GM18907 (cell line): ENCODE data around the gene THADA.

Experiments used
- ATAC-seq: cut with Tn5 transposase; IDR thresholded peaks from one replicate; pipeline ENCODE4 v1.9.1; 2021; ENCODE audit warnings: mild to moderate bottlenecking, moderate library complexity; ENCODE audit not compliant: unreplicated experiment

The THADA gene

GRCh38 chr2:43227830-43228281, 368.0 kb downstream of the THADA start:
- ATAC-seq = peak; percentile 2

GRCh38 chr2:43226955-43227829, 368.6 kb downstream of the THADA start:
- peak; percentile 13 for ATAC-seq

GRCh38 chr2:43226558-43226954, 369.3 kb downstream of the THADA start, which contains the start of gene ZFP36L2:
ZFP36L2 (minus strand) TSS chr2:43226606; CDS start chr2:43226315, 291 bp downstream.
- peak; percentile 58 for ATAC-seq

DNA sequence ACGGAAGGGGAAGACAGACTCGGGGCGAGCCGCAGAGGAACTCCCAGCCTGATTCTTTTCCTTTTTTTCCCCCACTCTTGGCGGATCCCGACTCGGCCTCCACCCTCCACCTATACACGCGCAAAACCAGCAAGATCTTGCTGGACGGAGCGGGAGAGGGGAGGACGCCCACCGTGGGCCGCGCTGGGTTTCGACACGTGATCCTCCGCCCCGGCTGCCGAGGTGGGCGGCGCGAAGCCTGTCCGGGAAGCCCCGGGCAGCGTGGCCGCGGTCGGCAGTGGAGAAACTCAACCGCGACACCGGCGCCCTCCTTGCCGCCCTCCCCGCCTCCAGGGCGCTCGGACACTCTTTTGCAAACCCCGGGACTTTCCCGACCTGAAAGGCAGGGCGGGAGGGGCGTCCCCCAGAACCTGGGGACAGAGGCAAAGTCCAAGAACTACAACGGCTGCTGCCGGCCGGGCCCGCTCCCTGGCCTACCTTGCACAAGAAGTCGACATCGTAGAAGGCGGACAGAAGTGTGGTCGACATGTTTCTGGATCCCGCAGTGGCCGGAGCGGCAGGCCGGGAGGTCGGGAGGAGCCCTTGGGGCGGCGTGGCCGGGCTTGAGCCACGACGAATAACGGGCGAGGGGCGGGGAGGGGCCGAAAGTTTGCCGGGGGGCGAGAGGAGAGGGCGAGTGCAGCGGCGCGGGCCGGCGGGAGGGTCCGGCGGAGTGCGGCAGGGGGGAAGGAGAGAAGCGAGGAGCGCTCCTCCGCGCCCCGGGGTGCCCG, 369.9 kb downstream of the THADA start:
- ATAC-seq = peak; percentile 37

GRCh38 chr2:43225093-43225787, 370.6 kb downstream of the THADA start:
- no peak for ATAC-seq

GRCh38 chr2:43224571-43225092, 371.2 kb downstream of the THADA start:
- ATAC-seq = no peak

DNA sequence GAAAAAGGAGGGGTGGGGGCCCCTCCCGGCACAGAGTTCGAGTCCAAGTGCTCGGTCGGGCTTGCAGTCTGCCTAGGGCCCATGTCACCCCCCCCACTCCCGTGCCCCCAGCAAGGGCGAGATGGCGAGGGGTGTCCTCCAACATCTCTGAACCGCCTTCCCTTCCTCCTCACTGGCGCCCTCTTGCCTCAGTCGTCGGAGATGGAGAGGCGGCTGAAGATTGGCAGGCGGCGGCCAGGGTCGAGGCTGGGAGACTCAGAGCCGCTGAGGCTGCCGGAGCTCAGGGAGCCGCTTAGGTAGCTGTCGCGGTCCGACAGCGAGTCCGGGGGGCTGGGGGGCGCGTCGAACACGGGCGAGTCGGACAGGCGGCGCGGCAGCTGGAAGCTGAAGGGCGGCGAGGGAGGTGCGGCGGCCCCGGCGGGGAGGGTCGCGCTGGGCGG, 371.7 kb downstream of the THADA start:
- ATAC-seq = no peak

- ATAC-seq = no peak
Observed at GRCh38 chr2:43223521-43224001, 372.3 kb downstream of the THADA start.

GRCh38 chr2:43222475-43223309, 373.1 kb downstream of the THADA start:
- no peak for ATAC-seq

DNA sequence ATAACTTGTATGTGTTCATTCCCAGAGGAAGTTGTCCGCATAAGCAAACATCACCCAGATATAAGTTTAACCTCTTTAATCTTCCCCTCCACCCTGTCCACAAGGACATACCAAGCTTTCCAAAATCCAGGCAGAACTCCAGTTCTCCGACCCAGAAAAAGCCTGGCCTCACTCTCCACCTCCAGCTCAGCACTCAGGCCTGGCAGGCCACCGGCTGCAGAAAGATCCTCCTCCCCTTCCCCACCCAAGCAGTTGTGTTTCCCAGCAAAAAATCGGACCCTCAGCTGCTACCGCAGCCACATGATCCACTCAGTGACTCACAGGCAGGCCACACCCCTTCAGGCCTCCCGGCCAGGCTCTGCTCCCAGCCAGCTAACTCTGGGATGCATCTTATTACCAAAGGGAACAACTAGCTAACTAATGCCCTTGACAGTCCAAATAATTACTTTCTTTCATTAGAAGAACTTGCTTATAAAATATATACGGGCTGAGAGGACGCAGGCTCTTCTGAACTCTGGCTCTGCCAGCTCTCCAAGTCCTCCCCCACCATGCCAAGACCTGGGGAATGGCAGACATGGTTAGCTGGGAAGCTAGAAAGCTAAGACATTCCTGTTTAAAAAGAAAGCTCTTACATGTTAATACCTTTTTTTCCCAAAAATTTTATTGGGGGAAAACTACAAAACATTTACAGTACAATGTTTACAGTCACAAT, 373.9 kb downstream of the THADA start:
- no peak for ATAC-seq

GRCh38 chr2:43221124-43221762, 374.6 kb downstream of the THADA start:
- ATAC-seq = no peak

DNA sequence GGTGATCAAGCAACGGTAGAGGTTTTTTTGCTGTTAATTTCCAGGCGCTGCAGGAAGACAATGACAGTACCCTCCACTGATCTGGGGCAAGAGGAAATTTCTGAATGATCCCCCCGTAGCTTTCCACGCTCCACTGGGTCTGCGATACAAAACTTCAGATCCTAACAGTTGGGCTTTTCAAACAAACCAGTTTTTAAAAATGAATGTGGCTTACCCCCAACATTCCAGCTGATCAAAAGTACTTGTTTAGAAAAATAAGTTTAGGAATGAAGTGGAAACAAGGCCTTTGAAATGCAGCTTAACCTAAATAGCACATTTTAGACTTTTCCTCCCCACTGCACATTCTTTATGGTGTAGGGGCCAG, 375.1 kb downstream of the THADA start:
- no peak for ATAC-seq

DNA sequence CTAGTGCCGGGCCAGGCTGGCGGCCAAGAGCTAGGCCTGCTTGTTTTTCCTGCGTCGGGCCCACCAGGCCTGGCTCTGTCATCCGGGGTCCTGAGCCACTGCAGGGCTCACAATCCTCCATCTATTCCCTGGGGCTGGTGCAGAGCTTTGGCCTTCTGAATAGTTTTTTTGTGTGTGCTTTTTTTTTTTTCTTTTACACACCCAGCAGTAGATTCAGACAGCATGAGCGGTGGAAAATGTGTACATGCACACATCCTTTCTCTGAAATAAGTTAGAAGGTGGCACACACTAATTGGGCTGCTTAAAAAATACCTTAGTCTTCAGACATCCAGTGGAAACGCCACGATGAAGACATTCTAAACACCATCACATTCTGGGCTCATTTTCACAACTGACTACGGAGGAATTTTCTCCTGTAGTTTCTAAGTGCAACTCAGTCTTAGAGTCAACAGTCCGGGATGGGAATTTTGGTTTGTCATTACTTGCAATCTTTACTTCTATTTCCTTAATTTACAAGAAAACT, 375.5 kb downstream of the THADA start:
- no peak for ATAC-seq

- ATAC-seq = peak; percentile 69
Observed at GRCh38 chr2:43219383-43220228, 376.2 kb downstream of the THADA start.

- peak; percentile 39 for ATAC-seq
Observed at GRCh38 chr2:43218702-43219382, 377.0 kb downstream of the THADA start.

GRCh38 chr2:43218155-43218701, 377.6 kb downstream of the THADA start:
- no peak for ATAC-seq
